Stimulated activated CD4-positive, alpha-beta T cell treated with anti-CD3 and anti-CD28 coated beads, TNF-alpha, amount 100 ng/mL, for 24 hours (primary cell): Measurements from ENCODE around the gene MINDY3.
A peak's percentile ranks its signal among the peaks of the same experiment; 100 is the strongest.

Experiments used
- DNase-seq, 3 experiments: peaks; one replicate each; pipeline ENCODE4 v3.0.0-alpha.2; 2020; ENCODE audit warnings: low read depth in 3 of 3

Gene MINDY3

DNA sequence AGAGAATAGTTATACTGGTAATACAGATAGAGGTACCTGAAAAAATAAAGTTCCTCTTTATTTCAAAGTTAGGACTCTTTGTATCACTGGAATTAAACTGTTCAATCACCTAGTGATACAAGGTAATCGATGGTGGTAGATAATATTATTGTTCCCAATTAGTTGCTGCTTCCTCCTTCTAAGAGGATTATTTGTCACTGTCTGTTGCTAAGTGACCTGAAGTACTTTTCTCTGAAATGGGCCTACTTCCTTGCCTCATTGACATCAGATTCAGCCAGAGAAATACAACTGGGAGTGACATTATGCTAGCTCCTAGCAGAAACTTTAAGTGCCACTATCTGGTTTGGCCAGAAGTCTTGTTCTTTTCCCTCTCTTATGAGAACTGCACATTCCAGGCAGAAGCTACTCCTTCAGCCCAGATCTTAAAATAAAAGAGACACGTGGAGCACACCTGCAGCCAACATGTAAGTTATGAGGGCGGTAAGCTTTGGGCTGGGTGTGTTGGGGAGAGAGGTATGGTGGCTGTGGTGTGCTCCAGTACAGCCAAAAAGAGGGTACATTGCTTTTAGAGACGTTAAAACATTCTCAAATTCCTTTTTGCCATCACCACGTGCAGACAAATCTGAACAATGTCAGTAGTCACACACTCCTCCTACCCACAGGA, 54.8 kb downstream of the MINDY3 start:
- no peak for DNase-seq

GRCh38 chr10:15804109-15804508, 56.2 kb downstream of the MINDY3 start:
- DNase-seq: no peak

- DNase-seq: peak; percentile 1 to 35 (median 6)
Observed at GRCh38 chr10:15802375-15802949, 57.8 kb downstream of the MINDY3 start.

DNA sequence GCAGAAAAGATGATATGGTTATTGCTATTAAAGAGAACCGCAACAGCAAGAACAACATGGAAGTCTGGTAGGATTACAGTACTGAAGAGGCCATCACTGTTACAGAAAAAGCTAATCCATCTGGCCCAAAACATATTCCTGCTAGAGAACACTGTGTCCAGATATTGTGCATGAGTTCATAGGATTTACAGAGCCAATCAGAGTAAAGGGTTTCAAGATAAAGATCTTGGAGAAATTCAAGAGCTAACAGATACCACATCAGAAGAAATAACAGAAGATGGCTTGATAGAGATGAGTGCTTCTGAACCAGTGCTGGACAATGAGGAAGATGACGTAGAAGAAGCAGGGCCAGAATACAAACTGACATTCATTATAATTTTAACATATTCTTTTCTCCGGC, 58.7 kb downstream of the MINDY3 start:
- DNase-seq: no peak

DNA sequence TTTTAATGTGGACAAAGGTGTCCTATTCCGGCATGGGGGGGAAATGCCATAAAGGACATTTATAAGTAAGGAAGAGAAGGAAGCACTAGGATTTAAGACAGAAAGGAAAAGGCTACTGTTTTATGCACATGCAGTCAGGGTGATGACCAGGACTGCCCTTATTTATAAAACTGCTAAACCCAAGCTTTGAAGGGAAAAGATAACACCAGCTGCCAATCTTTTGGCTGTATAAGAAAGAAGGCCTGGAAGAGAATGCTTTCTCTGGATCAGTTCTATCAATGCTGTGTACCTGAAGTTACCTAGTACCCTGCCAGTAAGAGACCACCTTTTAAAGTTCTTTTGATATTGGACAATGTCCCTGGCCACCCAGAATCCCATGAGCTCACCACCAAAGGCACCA, 59.2 kb downstream of the MINDY3 start:
- no peak for DNase-seq

DNA sequence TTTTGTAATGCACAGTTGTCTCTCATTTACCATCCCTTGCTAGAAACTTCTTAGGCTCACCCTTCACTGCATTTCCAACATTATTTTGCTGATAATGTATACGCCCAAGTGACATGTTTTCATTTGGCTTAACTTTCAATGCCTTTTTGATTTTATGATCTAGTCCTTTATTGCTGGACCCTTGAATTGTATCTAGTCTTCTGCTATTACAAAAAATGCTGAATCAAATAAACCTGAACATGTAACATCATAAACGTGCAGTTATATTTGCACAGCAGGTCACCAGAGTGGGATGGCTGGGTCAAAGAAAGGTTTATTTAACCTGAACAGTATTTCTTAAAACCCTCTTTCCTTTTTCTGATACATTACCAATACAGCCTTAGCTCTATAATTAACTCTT, 63.0 kb downstream of the MINDY3 start:
- no peak for DNase-seq

DNA sequence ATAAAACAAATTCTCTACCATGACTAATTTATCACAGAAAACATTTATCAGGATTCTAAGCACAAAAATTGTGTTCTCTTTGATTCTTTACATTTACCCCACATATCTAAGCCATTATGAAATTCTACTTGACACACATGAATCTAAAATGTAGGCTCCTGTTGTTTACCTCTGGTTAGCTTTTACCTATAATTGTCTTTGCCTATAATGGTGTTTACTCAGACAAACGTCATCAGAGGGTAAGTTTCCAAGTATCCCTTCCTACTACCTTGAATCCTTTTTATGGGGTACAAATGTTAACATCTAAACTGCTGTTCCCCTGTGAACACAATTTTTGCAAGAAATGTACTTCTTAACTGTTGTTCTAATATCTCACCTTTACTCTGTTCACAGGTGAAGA, 63.5 kb downstream of the MINDY3 start:
- no peak for DNase-seq

- no peak for DNase-seq
Observed at GRCh38 chr10:15796098-15796759, 64.1 kb downstream of the MINDY3 start.

DNA sequence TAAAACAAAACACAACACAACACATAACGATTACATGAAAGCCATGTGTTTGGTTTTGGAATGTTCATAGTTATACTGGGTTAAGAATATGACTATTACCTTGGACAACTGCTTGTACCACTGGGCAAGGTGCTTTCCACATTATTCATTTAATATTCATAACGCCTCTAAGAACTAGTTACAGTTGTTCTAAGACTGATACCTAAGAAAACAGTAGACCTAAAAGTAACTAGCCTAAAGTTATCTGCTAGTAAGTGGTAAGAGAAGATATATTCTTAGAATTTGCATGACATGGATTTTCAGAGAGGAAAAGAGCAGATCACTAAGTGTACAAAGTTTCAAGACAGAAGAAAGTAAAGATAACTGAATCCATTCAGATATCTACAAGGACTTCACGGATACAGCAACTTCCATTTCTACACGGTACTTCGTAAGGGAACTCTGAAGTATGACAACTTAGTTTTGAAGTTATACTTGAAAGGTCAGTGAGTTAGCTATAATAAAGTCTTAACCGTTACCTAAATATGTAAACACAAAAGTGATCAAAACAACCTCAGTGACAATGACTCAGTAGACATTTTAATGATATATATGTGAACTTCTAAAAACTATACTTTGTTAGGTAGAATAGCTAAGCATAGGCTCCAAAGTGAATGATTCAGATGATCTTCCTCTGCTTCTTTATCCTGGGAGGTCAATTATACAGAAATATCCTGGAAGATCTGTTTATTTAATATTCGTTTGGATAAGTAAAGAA, 65.1 kb downstream of the MINDY3 start:
- no peak for DNase-seq

DNA sequence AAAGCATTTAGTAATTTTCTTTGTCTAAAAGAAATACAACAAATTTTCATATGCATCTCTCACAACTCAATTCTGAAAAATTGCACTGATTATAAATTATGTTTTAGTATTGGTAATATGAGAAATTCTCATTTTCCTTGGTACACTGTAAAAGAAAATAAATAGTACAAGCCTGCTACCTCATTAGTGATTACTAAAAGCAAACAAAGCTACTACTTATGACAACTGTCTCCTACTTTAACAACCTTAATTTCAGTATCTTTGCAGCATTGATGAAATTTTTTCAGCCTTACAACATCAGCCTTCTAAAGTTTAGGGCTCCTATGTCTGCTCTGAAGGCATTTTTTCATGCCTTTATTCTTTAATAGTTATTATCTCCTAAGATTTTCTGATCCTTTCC, 65.7 kb downstream of the MINDY3 start:
- DNase-seq: no peak

DNA sequence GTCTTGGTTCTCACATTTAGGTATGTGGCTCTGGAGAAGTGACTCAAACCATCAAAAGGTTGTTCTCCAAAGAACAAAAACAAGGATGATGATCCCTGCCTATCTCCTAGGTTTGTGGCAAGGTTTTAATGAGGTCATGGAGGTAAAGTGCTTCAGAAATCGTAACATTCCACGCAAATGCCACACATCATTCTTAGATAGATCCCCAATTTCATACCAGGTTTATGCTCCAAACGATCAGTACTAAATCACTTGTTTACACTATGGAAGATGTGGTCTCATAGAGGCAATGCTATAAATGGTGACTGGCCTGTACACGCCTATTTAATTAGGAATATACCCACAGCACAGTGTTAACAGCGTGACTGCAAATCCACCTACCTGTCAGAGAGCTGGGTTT, 66.6 kb downstream of the MINDY3 start:
- DNase-seq: no peak

GRCh38 chr10:15792777-15793176, 67.5 kb downstream of the MINDY3 start:
- no peak for DNase-seq

- no peak for DNase-seq
Observed at GRCh38 chr10:15791816-15792524, 68.3 kb downstream of the MINDY3 start.

DNA sequence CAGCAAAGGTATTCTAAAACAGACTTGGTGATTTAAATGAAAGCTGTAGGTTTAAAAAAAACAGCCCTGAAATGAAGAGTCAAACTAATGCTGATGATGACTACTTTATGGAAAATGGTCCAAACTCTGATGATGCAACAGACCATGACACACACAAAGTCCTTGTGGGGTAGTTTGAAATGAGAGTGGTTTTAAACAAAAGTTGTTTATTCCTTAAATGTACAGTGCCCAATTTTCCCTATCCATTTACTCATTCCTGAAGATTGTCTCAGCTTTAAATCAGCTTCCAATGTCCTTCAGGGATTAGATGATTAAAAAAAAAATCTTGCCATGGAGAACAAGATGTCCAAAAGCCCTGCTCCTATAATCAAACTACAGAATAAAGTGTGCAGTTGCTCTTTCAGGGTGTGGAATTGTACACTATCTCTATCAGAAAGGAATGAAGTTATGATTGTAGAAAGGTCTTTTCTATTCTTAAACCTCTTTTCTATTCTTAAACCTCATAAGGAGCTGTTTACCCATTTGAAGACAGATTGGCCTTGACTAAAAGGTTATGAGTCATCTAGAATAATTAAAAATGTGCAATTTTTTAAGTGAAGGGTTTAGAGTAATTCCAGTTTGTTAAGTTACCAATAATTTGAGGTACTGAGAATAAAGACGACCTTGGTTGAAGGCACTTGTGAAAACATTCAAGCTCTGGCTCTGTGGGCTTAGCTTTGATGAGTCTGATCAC, 70.3 kb downstream of the MINDY3 start:
- DNase-seq: no peak

DNA sequence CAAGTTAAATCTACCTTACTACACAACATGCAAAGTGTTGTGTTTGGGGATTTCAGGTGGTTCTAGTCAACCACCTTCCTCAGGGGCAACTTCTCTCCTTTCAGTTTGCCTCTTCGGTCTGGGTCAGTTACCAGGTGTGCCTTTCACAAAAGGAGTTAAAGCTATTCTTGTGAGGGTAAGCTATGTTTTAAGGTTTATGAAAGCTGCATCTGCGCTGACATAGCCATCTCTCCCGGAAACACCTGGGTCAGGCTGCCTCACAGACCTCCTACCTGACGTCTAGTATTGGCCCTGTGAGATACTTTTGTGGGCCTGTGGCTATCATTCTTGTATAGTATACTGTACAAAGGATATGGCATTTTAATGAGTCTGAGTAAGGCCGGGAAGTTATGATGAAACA, 72.9 kb downstream of the MINDY3 start:
- no peak for DNase-seq

DNA sequence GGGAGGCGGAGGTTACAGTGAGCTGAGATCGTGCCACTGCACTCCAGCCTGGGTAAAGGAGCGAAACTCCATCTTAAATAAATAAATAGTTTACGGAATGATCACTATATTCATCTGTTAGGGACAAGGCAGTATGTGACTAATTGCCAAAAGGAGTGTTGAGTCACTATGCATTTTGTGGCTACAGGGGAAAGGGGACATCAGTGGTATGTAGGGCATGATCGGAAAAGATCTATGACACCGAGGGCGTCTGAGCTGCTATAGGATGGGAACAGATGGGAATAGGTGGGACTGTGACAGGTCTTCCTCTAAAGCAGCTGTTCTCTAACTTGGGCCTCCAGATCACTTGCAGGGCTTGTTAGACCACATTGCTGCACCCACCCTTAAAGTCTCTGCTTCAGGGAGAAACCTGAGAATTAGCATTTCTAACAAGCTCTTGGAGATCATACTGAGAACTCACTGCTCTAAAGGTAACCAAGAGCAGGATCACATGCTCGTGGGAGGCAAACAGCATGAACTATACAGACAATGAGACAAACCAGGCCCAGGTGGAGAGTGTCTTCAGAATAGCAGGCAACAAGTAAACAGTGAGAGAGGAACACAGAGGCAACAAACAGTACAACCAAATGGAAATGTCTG, 75.5 kb downstream of the MINDY3 start:
- DNase-seq: no peak

DNA sequence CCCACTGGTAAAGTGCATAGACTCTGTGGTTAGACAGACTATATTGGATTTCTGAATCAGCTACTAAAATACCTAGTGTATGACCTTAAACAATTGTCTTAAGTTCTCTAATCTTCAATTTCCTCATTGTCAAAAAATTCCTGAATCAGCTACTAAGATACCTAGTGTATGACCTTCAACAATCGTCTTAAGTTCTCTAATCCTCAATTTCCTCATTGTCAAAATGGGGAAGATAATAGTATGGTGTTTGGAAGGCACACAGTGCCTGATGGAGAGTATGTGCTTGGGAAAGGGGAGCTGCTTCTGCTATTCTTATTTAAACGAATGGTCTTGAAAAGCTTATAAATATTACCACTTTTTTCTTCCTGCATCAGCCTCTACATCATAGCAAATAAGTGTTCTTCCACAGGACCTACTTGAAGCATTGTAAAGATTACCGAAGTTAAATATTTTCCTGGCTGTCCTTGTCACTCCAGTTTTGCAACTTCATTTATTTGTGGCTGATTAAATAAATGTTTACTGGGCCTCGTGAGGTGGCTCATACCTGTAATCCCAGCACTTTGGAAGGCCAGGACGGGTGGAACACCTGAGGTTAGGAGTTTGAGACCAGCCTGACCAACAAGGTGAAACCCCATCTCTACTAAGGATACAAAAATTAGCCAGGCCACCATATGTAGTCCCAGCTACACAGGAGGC, 76.2 kb downstream of the MINDY3 start:
- DNase-seq: no peak

DNA sequence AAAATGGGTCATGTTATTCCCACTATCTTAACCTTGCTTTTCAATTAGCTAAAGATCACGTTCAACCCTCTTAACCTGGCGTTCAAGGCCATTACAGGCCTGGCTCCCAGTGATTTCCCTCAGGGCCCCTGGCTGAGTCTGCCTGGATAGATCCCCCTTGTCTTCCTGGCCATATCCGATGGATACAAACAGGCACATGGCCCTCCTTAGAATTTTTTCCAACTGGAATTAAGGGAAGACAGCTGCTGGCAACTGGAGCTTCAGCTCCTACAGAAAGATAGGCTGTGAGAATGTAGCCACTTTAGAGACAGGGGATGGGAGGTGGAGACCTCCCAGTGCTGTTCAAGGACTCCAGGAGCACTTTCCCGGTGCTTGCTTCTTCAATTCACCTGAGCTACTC, 77.5 kb downstream of the MINDY3 start:
- no peak for DNase-seq

DNA sequence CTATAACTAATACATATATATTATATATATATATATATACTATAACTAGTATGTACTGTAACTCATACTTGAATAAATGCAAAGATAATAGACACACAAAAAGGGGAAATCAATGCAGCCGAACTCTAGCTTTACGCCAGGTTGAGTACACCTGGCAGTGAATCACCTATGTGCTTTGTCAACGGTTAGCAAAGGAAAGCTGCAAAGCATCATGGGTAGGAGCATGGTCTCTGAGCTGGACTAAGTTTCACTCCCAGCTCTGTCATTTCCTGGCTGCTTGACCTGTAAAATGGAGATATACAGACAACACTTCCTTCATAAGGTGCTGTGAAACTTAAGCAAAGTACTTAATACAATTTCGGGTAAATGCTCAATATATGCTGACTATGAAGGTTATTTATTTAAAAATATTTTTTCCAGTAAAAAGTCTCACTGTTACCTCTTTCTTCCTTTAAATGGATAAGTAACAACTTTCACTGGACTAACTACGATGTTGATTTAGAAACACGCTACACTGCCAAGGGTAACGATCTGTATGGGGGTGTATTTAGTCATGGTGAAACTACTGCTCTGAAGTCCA, 78.8 kb downstream of the MINDY3 start:
- no peak for DNase-seq
